GM21390 (cell line): ENCODE data around the gene GALNT2.

ENCODE experiments used
- ATAC-seq: cut with Tn5 transposase; IDR thresholded peaks from one replicate; pipeline ENCODE4 v1.9.1; 2021; ENCODE audit not compliant: unreplicated experiment

Gene GALNT2

GRCh38 chr1:230090194-230090711 is 23.2 kb downstream of the GALNT2 start:
- ATAC-seq, result no peak

- ATAC-seq, result no peak
These were observed 24.6 kb downstream of the GALNT2 start for GRCh38 chr1:230091473-230092231.

- no peak for ATAC-seq
These were observed 27.7 kb downstream of the GALNT2 start for GRCh38 chr1:230094746-230095145.

- ATAC-seq, result no peak
These were observed 28.9 kb downstream of the GALNT2 start for GRCh38 chr1:230095938-230096337.

GRCh38 chr1:230097370-230097769 is 30.3 kb downstream of the GALNT2 start:
- no peak for ATAC-seq

GRCh38 chr1:230098723-230099122 is 31.7 kb downstream of the GALNT2 start:
- no peak for ATAC-seq

- no peak for ATAC-seq
These were observed 32.4 kb downstream of the GALNT2 start for GRCh38 chr1:230099465-230099864.

- ATAC-seq, result no peak
These were observed 33.9 kb downstream of the GALNT2 start for GRCh38 chr1:230100932-230101331.

- ATAC-seq, result no peak
These were observed 34.5 kb downstream of the GALNT2 start for GRCh38 chr1:230101556-230101955.

- no peak for ATAC-seq
These were observed 35.0 kb downstream of the GALNT2 start for GRCh38 chr1:230102046-230102445.

GRCh38 chr1:230102472-230102871 is 35.4 kb downstream of the GALNT2 start:
- ATAC-seq, result no peak

- no peak for ATAC-seq
These were observed 36.5 kb downstream of the GALNT2 start for GRCh38 chr1:230103306-230104173.

- ATAC-seq, result peak; percentile 44
These were observed 37.6 kb downstream of the GALNT2 start for GRCh38 chr1:230104395-230105244.

GRCh38 chr1:230105245-230105753 is 38.3 kb downstream of the GALNT2 start:
- no peak for ATAC-seq

- ATAC-seq, result peak; percentile 22
These were observed 39.0 kb downstream of the GALNT2 start for GRCh38 chr1:230105754-230106625.

- no peak for ATAC-seq
These were observed 40.9 kb downstream of the GALNT2 start for GRCh38 chr1:230107941-230108340.

GRCh38 chr1:230108580-230108979 is 41.5 kb downstream of the GALNT2 start:
- no peak for ATAC-seq

GRCh38 chr1:230109066-230109465 is 42.0 kb downstream of the GALNT2 start:
- ATAC-seq, result no peak

GRCh38 chr1:230109895-230110667 is 43.0 kb downstream of the GALNT2 start:
- ATAC-seq, result peak; percentile 83
